ENCODE data around the gene G6PC1. TPM values are rescaled to one million over a fixed set of nuclear protein-coding genes. Genes with fewer than 3 reads are reported as not detected.
A peak's percentile ranks its signal among the peaks of the same experiment; 100 is the strongest.

The G6PC1 gene
- total and polyA plus RNA-seq, 2 of the 13 experiments (the other 11 are each of a cell fraction or from before 2014, with no cell fraction given): 1.7 to 37.9 TPM

- TF ChIP-seq, protein P1, sequence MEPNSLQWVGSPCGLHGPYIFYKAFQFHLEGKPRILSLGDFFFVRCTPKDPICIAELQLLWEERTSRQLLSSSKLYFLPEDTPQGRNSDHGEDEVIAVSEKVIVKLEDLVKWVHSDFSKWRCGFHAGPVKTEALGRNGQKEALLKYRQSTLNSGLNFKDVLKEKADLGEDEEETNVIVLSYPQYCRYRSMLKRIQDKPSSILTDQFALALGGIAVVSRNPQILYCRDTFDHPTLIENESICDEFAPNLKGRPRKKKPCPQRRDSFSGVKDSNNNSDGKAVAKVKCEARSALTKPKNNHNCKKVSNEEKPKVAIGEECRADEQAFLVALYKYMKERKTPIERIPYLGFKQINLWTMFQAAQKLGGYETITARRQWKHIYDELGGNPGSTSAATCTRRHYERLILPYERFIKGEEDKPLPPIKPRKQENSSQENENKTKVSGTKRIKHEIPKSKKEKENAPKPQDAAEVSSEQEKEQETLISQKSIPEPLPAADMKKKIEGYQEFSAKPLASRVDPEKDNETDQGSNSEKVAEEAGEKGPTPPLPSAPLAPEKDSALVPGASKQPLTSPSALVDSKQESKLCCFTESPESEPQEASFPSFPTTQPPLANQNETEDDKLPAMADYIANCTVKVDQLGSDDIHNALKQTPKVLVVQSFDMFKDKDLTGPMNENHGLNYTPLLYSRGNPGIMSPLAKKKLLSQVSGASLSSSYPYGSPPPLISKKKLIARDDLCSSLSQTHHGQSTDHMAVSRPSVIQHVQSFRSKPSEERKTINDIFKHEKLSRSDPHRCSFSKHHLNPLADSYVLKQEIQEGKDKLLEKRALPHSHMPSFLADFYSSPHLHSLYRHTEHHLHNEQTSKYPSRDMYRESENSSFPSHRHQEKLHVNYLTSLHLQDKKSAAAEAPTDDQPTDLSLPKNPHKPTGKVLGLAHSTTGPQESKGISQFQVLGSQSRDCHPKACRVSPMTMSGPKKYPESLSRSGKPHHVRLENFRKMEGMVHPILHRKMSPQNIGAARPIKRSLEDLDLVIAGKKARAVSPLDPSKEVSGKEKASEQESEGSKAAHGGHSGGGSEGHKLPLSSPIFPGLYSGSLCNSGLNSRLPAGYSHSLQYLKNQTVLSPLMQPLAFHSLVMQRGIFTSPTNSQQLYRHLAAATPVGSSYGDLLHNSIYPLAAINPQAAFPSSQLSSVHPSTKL (CRISPR knock-in tag; IDR thresholded peaks at IDR 0.05): peak; percentile 65
- 0 out of 2 replicates have a peak, but pooled peaks have one; percentile 43 for TF ChIP-seq ZNF414 (CRISPR knock-in tag; IDR thresholded peaks at IDR 0.05)
- TF ChIP-seq ZNF17 (CRISPR knock-in tag; IDR thresholded peaks at IDR 0.05): no peak
- TF ChIP-seq ZKSCAN1 (IDR thresholded peaks at IDR 0.05; ENCODE audit: low read length): no peak
- TF ChIP-seq, protein P2, sequence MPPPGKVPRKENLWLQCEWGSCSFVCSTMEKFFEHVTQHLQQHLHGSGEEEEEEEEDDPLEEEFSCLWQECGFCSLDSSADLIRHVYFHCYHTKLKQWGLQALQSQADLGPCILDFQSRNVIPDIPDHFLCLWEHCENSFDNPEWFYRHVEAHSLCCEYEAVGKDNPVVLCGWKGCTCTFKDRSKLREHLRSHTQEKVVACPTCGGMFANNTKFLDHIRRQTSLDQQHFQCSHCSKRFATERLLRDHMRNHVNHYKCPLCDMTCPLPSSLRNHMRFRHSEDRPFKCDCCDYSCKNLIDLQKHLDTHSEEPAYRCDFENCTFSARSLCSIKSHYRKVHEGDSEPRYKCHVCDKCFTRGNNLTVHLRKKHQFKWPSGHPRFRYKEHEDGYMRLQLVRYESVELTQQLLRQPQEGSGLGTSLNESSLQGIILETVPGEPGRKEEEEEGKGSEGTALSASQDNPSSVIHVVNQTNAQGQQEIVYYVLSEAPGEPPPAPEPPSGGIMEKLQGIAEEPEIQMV (CRISPR knock-in tag; IDR thresholded peaks at IDR 0.05; ENCODE audit: low read depth): no peak
- TF ChIP-seq ZNF740 (CRISPR knock-in tag; IDR thresholded peaks at IDR 0.05): peak; percentile 51; the same call in 1 of the 2 replicates
- TF ChIP-seq ATAD3A (CRISPR knock-in tag; IDR thresholded peaks at IDR 0.05): no peak
- 0 out of 2 replicates have a peak, but pooled peaks have one; percentile 26 for TF ChIP-seq MTERF4 (CRISPR knock-in tag; IDR thresholded peaks at IDR 0.05)
- no peak for TF ChIP-seq ERF (CRISPR knock-in tag; IDR thresholded peaks at IDR 0.05)
- TF ChIP-seq, protein P3, sequence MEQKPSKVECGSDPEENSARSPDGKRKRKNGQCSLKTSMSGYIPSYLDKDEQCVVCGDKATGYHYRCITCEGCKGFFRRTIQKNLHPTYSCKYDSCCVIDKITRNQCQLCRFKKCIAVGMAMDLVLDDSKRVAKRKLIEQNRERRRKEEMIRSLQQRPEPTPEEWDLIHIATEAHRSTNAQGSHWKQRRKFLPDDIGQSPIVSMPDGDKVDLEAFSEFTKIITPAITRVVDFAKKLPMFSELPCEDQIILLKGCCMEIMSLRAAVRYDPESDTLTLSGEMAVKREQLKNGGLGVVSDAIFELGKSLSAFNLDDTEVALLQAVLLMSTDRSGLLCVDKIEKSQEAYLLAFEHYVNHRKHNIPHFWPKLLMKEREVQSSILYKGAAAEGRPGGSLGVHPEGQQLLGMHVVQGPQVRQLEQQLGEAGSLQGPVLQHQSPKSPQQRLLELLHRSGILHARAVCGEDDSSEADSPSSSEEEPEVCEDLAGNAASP (CRISPR knock-in tag; IDR thresholded peaks at IDR 0.05; ENCODE audit: borderline replicate concordance): peak; percentile 74
- no peak for TF ChIP-seq GABPA (IDR thresholded peaks at IDR 0.05; ENCODE audit: low read depth, low read length)
- TF ChIP-seq GABPA (CRISPR knock-in tag; IDR thresholded peaks at IDR 0.05; ENCODE audit: low read depth): no peak
- TF ChIP-seq HDAC2 (CRISPR knock-in tag; IDR thresholded peaks at IDR 0.05): peak; percentile 47; the same call in 1 of the 2 replicates
- TF ChIP-seq ZFP82 (CRISPR knock-in tag; IDR thresholded peaks at IDR 0.05; ENCODE audit: borderline replicate concordance): no peak
- TF ChIP-seq ZSCAN29 (CRISPR knock-in tag; conservative IDR thresholded peaks at IDR 0.05): no peak
- peak; percentile 68; the same call in 1 of the 2 replicates for TF ChIP-seq ZBTB7A (CRISPR knock-in tag; IDR thresholded peaks at IDR 0.05)
- TF ChIP-seq SKI (IDR thresholded peaks at IDR 0.05; ENCODE audit: partially characterized antibody): peak; percentile 13
- TF ChIP-seq RBM22 (optimal IDR thresholded peaks at IDR 0.05; ENCODE audit: low read length): no peak
- peak; percentile 51 for TF ChIP-seq HOXA3 (CRISPR knock-in tag; IDR thresholded peaks at IDR 0.05)
- TF ChIP-seq ZNF256 (CRISPR knock-in tag; conservative IDR thresholded peaks at IDR 0.05): no peak
- TF ChIP-seq SIX1 (CRISPR knock-in tag; IDR thresholded peaks at IDR 0.05; ENCODE audit: borderline replicate concordance): no peak
These were observed 22.3 kb upstream of the G6PC1 start (continued) for GRCh38 chr17:42878123-42878880.

All from HepG2 (cell line).